ENCODE measurements around the gene RAP2A.

The RAP2A gene

DNA sequence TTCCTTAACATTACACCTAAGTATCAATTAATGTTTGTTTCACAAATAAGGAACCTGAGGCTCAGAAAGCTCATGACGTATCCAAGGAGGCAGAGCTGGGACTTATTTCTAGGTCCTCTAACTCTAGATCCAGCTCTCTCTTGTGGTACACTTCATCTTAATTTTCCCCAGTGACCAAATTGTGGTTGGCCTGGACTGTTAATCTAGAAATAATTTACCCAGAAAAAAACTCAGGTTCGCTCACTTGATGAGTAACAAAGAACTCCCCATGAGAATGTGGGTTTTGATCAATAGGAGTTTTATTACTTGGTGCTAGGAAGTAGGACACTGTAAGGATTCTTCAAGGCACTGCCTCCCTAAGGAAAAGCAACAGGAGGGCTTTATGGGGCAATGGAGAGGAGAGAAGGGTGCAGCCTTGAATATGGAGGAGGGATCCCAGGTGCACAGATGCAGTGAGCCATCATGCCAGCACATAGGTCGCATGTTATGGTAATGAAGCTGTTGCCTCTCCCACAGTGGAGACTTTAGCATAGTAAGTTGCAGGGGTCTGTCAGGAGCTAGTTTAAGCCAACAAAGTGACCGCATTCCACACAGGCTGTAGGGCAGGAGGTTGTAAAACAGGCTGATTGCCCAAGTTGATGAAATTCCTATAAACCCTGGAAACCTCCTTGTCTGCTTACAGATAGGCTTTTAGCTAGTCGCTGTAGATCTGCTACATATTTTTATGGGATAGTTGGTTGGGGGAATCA is 14.7 kb downstream of the RAP2A start:
- no peak for DNase-seq

DNA sequence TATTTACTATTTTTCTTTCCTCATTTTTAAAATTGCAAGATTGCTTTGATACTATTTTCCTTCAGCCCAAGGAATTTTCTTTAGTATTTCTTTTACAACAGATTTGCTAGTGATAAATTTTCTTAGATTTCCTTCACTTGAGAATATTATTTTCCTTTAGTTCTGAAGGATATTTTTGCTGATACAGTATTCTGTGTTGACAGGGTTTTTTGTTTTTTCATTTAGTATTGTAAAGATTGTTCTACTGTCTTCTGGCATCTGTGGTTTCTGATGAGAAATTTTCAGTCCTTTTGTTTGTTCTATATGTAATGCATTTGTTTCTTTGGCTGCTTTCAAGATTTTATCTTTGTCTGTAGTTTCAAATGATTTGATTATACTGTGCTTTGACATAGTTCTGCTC is 20.7 kb downstream of the RAP2A start:
- DNase-seq, result no peak

DNA sequence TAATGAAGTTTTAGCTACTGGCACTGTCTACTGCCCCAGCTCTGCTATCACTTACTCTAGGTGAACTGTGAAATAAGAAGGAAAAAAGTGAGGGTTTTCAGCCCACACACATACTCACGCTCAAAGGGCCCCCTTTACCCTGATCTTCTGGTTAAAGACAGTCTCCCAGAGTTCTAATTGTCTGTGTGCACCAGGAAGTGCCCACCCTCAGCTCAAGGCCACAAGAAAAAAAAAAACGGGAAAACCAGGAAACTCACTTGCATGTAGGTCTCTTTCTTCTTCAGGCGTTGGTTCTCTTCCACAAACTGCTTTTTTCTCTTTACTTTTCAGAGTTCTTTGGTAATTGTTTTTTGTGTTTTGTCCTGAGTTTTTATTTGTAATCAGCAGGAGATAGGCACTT is 22.1 kb downstream of the RAP2A start:
- no peak for DNase-seq

DNA sequence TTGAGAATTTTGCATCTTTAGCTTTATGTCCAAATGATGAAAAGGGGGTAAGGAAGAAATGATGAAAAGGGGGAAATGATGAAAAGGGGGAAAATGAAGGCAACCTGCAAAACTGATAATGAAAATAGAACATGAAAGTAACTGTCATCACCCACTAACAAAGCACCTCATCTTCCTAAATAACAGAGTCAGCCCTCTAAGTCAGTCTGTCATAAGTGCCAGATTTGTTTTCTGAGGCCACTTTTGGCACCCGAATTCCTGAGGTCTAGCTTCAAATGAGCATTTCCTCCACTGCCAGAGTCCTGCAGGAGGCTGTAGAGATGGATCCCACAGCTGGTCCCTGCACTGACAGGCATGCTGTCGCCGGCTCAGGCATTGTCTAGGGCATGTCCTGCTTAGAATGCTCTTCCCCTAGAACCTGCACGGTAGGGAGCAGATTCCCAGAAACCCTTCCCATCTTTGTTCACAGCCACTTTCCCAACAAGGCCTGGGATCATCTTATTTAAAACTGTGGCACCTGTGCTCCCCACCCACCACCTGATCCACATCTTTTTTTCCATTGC is 25.3 kb downstream of the RAP2A start:
- no peak for DNase-seq

DNA sequence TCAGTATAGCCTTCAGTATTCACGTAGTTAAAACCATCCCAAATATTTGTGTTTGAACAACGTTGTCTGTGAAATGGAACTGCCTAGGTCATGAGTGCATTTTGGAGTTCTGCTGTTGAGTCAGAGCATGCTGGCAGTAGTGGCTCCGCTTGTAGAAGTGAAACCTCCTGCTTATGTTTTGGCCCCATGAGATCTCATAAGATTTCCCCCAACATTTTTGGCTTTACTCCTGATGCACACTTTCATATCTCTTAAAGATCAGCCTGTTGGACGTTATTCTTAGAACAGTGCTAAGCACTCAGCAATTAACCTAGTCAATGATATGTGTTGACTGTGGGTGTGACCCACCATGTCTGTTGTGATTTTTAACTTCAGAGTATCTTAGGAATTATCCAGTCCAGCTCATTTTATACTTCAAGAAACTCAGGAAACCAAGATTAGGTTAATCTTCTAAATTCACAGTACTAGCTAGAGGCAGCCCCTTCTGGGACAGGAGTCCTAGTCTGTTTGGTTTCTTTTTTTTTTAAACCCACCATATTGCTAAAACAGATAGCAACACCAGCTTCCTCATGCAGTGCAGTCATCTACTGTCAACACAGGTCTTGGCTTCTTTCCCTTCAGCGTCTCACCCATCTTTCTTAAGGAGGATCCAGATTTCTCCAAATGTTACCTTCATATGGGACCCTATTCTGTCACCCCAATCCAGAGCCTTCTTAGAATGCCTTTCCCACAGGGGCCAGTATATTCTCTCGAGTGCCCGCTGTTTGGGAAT is 26.2 kb downstream of the RAP2A start:
- peak; percentile 73 for DNase-seq

DNA sequence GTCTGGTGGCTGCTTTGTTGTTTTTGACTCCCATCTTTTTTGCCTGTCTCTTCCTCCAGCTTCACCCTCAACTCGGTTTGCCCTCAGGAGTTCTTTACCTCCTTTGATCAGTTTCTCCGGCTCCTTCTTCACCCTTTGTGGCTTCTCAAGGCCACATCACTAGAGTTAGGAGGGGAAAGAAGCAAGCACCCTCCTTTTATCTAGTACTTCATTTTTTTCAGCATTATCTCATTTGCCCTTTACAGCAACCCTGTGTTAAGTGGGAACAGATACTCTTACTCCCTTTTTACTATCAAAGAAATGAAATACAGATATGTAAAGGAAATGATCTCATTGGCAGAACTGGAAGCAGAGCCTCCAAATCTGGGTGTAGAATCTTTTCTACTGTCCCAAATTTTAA is 26.9 kb downstream of the RAP2A start:
- no peak for DNase-seq

DNA sequence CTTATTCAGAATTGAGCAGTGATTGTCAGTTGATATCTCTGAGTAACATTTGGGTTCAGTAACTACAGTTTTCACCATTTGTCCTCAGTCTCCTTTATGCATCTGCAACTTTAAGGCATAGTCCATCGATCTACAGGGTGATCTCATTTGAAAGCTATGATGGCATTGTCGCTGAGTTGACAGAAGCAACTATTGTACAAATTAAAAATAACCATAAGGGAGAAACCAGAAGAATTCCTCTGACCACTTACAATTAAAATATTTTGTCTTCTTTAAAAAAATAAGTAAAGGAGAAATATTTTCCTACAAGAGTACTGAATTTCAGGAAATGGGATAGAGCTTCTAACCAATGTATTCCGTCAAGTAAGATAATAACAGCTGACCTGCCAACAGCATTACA is 30.6 kb downstream of the RAP2A start:
- no peak for DNase-seq

DNA sequence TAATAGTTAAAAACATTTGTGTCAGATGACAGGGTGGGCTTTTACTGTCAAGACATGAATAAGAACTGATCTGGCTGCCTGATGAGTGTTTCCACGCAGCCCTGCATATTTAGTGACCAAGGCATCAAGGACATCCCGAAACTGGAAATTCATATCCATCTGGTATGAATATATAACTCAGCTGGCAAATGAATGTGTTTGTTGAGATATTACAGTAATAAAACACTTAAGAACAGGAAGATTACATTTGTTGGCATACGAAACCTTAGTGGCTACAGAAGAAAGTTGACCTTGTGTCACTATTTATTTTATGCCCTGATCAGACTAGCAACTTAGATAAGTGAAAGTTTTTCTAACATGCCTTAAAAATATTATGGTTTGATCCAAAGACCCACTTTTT is 32.8 kb downstream of the RAP2A start:
- no peak for DNase-seq

DNA sequence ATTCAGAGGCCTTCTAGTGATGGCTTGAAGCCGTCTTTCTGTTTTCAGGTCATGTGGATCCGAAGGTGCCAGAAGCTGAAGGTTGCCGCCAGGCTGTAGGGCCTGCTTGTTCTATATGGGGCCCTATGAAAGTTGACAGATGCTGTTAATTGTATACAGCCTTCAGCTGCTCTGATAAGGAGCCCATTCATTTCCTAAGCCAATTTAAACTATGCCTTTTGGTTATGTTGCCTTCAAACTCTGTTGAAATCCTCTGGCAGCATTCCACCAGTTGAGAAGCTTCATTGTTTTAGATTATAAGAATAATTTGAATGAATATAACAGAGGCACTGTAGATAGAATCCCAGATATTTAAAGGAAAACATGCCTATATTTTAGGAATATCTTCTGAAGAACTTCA is 34.4 kb downstream of the RAP2A start:
- no peak for DNase-seq

DNA sequence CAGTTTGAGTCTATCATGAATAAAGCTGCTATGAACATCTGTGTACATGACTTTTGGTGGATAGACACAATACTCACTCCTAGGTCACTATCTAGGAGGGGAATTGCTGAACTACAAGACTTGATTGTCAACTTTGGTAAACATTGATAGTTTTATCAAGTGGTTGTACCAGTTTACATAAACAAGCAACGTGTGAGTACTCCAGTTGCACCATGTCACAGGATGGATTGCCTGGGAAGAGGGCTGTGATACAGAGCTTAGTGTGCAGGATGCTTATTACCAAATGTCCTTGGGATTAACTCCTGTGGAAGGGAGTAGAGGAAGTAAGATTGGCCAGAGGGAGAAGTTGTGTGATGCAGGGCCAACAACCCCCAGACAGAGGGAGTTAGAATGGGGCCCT is 37.7 kb downstream of the RAP2A start:
- no peak for DNase-seq

DNA sequence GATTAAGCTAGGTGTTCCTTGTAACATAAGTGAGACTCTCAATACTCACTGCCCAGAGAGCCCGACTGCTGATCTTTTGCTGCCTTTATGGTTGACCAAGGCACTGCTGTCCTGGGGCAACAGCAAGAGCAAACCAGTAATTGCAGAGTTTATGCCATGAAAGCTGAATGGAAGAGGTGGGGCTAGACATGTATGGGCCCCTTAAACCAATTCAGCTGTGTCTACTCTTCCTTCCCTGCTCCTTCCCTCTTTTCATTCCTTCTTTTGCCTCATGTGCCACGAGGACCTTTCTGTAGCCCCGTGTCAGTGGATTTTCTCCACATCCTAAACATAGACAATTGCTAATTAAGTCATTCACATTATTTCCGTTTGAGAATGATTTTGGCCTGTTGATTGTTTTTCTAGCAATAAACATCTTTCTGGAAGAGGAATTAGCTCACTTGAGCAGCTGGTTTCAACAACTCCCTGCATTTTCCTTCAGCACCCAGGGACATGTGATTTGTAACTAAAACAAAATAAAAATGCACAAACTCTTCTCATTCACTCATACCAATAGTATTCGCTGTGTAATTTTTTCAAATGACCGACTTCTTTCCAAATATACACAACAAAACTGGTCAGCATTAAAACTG is 40.5 kb downstream of the RAP2A start:
- DNase-seq, result no peak

DNA sequence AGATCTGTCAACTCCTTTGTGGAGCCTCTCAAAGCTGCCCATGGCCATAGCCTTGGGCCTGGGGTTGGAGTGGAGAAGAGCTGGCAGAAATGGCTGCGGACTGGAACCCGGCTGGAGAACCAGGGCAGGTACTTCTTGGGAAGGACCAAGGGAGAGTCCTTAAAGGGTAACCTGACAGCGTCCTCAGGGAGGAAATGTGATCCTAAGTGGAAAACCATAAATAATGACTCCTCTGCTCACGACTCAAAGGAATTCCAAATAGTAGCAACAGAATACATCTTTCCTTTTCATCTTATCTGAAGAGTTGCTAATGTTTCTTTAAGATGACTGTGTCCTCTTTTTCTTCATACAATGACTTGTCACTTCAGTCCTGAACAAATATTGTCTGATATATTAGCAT is 41.0 kb downstream of the RAP2A start:
- no peak for DNase-seq

DNA sequence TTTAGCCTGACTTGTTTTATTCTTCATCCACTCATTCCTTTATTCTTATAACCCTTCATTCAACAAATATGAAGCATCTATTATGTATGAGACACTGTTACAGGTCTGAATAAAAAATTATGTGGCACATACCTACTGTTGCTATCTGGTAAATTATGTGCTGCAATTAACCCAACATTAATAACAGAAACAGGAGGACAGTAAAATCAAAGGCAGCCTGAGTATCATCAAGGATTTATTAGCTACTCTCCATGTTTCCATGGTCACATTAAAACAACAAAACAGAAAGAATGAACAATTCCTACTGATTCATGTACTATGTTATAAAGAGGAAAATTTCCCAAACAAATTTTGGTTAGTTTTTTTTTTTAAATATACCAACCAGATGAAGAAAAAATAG is 43.9 kb downstream of the RAP2A start:
- no peak for DNase-seq

DNA sequence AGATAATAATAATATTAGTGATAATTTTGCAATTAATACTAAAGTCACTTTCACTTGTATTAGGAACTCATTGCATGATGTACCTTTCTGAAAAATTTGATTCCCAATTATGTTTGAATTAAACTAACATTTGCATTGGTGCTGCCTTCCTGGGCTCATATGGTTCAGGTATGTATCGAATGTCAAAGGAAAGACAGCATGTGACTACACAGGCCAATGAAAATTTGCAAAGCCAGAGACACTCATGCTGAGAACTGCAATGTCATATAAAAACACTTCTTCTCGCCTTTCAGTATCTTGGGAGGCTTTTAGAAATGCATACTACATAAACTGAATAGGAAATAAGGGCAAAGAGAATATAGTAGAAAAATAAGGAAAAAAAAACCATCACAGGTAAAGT is 44.3 kb downstream of the RAP2A start:
- DNase-seq, result no peak

DNA sequence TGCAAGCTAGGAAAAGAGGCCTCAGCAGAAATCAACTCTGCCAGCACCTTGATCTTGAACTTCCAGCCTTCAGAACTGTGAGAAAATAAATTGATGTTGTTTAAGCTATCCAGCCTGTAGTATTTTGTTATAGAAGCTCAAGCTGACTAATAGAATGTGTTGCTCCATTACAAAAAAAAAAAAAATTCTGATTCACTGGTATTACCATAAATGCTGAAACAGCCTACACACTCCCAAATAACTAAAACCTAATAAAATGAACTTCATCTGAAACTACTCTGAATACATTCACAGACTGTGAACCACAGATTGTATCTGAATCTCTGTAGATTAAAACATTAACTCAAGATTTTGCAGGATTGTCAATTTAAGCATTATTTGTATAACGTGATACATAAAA is 49.5 kb downstream of the RAP2A start:
- DNase-seq, result no peak

DNA sequence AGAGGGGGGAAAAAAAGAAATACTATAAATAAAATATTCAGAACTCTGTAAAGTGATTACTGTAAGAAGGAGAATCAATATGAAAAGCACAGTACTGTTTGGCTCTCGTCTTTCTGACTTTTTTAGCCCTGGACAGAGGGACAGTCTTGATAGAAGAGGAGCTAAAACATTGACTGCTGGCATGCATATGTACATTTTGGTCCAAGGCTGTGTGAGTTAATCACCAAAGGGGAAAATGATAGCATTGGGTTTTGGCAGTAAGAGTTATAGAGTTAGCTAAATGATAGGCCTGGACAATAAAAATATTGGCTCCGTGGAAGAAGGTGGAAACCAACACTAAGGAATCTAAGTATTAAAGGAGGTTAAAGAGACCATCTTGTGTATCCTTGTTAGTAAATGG is 50.3 kb downstream of the RAP2A start:
- DNase-seq, result no peak

DNA sequence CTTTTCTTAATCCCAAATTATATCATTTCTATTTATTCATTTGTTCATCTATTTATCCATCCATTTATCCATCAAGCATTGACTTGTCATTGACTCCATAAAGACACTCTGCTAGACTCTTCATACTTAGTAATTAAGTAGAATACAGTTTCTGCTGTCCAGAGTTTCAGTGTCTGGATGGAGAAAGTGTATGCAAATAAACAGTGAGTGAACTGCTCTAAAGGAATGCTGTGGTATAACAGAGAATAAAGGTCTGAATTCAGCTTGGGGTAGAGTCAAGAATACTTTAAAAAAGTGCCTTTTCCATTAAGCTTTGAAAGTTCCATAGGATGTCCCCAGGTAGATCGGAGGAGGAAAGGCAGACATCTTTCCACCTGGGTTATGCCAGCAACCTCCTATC is 51.4 kb downstream of the RAP2A start:
- no peak for DNase-seq

DNA sequence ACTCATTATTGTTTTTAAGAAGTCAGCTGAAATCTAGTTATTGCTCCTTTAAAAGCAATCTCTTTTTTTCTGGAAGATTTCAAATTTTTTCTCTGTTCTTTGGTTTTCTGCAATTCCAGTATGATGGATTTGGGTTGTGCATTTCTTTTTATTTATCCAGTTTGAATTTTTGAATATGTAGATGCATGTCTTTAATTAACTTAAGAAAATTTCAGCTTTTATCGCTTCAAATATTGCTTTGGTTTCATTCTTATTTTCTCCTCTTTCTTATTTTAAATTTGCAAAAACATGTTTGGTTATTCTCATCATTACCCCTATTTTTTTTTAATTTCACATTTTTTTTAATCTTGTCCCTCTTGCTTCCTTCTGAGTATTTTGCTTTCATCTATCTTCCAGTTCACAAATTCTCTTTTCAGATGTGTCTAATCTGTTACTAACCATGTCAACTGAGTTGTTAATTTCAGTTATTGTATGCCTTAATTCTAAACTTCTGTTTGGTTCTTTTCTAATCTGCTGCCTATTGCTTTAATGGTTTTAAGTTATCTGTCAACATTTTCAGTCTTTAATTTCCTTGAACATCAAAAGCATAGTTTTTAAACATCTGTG is 56.8 kb downstream of the RAP2A start:
- no peak for DNase-seq

DNA sequence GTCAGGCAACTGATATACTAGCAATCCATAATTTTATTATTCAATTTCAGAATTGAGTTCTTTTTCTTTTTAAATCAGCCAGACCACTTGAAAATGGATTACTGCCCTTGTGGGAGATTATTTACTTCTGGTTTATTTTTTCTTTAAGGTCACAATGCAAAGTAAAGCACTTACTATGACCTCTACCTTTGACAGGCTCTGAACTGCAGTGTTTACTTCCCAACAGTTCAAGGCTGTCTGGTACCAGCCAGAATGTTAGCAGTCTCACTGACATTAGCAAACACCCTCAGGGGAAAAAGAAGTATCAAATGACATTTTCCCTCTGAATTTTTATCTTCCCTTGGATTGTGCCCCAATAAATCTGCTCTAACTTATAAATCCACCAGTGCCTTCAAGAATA is 57.5 kb downstream of the RAP2A start:
- no peak for DNase-seq

DNA sequence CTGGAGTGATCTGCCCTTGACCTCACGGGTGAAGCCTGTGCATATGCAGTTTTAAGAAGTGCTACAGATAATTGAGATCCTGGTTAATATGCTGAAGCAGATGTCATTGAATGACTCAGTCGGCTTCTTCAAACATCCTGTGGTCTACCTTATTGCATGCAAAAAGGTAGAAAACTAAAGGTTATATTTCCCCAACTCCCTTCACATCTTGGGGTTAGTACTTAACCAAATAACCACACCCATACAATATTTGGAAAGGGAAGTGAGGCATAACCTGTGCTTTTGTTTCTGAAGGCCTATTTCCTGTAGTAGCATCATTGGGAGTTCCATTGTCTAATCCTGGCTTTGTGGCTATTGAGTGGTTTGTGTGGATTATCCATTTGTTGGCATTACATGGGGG is 58.3 kb downstream of the RAP2A start:
- DNase-seq, result no peak

DNA sequence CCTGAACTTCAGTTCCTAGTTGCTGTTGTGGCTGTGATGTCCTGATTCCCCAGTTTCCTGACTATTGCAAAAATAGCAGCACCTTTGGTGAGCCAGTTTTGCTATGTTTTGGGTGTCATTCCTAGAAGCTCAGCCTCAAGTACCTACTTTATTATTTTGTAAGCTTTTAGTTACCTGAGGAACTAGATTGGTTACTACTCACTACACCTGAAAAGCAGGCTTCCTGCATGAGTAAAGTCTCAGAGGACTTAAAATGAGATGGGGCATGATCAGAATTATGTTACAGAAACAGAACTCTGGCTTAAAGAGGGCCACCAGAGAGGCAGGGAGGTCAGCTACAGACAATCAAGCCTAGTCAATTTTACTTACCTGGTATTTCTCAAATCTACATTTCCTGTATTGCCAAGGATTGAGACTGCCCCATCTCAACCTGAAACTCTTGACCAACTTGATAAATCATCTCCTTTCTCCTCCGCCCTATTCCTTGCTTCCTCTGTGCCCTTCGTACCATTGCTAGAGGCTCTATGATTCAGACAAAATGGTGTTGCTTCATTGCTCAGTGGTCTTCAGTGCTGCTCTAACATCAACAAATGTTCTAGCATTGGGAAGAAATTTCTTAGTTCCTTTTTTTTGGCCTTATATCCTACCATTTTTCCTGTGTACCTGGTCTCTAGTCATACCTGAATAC is 58.9 kb downstream of the RAP2A start:
- no peak for DNase-seq

DNA sequence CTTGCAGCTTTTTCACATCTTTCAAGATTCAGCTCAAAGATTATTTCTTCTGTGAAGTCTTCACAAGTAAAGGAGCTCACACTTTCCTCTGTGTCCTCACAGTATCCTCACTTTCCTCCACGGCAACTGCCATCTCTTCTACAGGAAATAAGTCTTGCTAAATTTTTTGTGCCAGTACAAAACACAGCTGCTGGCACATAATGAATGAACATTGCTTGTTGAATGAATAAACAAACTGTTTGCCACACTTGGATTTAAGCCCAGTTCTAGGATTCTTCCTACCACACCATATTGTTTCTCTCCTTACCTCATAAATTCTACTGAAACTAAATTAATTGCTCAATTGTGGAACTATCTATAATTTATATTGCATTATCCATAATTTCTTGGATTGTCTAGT is 59.5 kb downstream of the RAP2A start:
- no peak for DNase-seq

DNA sequence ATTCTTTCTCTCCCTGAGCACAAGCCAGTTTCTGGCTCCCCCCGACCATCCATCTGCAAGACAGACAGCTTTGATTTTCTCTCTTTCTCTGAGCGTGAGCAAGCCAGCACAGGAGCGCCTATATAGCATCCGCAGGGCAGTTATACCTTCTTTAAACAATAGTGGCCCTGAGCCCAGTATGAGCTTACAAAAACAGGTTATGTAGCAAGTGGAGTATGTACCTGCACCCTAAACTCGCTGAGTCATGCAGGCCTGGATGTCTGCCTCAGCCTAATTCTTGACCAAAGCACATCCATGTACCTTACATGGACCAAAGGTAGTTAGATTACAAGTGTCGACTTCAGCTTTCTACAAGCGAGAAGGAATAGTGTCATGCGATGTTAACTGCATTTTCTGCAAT is 61.7 kb downstream of the RAP2A start:
- no peak for DNase-seq
